CD4-positive, alpha-beta T cell treated with Interleukin-15 for 4 hours (primary cell): ENCODE data around the gene PNLIPRP3.

ENCODE experiments used
- DNase-seq: peaks from one replicate; pipeline ENCODE4 v3.0.0-alpha.2; 2020; ENCODE audit warnings: low spot score

The PNLIPRP3 gene

DNA sequence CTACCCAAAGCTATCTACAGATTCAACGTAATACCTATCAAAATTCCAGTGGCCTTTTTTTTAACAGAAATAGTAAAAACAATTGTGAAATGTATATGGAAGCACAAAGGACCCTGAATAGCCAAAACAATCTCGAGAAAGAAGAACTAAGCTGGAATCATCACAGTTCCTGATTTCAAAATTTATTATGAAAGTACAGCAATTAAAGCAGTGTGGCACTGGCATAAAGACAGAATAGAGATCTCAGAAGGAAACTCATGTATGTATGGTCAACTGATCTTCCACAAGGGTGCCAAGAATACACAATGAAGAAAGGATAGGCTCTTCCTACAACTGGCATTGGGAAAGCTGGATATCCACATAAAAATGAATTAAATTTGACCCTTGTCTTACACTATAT is 23.2 kb downstream of the PNLIPRP3 start:
- no peak for DNase-seq

DNA sequence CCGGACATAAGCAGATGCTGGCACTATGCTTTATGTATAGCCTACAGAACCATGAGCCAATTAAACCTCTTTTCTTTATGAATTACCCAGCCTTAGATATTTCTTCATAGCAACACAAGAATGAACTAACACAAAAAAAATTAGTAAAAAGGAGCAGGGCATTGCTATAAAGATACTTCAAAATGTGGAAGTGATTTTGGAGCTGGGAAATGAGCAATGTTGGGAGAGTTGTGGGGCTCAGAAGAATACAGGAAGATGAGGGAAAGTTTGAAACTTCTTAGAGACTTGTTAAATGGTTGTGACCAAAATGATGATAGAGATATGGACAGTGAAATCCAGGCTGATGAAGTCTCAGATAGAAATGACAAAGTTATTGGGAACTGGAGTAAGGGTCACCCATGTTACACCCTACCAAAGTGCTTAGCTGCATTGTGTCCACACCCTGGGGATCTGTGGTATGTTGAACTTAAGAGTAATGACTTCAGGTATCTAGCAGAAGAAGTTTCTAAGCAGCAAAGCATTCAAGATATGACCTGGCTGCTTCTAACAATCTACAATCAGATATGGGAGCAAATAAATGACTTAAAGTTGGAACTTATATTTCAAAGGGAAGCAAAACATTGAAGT is 24.2 kb downstream of the PNLIPRP3 start:
- no peak for DNase-seq

DNA sequence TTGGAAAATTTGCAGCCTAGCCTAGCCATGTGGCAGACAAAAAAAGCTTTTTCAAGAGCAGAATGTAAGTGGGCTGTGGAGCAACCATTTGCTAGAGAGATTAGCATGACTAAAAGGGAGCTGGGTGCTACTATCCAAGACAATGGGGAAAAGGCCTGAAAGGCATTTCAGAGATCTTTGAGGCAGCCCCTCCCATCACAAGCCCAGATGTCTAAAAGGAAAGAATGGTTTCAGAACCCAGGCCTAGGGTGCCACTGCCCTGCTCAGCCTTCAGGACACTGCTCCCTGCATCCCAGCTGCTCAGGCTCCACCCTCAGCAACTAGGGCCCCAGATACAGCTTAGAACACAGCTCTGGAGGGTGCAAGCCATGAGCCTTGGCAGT is 24.7 kb downstream of the PNLIPRP3 start:
- no peak for DNase-seq

DNA sequence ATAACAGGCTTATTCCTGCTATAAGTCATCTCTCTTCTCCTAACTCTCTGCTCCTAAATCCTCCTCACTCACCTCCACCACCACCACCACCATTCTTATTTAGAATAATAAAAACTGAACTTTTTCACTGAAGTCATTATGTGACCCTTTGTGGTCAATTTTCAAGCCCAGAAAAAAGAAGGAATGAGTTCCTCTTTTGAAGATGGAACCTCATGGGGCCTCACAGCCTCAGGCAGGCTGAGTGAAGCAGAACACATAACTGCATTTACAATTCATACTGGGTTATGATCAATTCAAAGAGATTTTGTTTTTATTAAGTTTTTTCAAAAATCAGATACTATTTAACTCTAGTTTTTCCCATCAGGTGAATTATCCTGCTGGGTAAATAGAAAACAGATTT is 29.8 kb downstream of the PNLIPRP3 start:
- no peak for DNase-seq

DNA sequence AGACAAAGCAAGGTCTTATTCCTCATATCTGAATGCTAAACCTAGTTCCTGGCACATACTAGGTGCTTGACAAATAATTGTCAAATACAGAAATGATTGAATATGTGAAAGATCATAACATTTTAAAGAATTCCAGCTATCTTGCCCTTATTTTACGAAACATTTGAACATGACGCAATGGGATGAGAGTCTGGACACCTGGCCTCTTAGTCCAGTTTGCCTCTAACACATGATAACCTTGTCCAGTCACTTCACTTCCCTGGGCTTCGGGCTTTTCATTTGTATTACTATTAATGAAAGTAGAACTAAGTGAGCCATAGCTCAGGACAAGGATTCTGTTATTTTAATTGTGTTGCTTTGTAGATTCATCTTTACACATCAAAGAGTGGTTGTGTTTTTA is 32.6 kb downstream of the PNLIPRP3 start:
- DNase-seq = no peak

DNA sequence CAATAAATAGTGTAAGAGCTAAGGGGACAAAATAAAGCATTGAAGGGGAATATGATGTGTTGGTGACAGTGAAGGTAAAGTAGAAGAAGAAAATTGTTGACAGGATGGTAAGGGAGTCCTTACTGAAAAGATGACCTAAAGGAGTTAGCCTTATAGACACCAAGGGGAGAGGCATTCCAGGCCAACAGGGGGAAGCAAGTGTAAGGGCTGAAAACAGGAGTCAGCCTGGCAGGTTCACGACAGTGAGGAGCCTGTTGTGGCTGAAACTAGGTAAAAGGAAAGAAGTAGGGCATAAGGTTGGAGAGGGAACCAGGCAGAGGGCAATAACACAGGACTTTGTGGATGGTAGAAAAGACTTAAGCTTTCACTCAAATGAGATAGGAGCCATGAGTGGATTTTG is 34.0 kb downstream of the PNLIPRP3 start:
- no peak for DNase-seq

DNA sequence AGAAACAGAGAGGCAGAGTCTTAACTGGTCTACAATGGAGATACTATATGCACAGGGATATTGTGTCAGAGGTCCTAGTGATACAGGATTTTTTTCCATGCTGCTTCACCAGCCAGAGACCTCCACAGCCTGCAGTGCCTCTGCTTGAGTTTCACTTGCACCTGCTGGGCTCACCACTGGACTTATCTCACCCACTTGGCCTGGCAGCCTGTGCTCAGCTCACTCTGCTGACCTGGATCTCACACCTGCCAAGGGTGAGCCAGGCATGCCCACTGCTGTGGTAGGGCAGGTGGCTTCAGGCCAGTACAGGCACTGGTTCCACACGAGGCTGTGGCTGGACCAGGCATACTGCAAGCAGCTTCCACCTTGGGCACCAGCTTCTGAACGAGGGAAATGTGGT is 36.6 kb downstream of the PNLIPRP3 start:
- no peak for DNase-seq

DNA sequence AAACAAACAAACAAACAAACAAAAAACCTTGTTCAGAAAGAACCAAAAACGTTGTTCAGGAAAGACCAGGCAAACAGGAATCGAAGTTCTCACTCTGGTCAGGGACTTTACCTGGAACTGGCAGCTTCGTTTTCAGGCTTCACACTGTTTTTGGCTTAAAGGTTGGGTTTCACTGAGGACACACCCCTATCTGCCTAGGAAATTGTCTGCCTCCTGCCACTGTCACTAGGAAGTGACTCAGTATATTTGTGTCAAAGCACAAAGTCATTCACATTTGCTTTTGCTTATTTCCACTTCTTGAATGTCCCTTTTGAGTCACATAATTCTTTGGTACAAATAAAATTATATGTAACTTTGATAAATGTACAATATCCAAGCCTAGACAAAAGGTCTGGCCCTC is 37.9 kb downstream of the PNLIPRP3 start:
- DNase-seq = no peak

DNA sequence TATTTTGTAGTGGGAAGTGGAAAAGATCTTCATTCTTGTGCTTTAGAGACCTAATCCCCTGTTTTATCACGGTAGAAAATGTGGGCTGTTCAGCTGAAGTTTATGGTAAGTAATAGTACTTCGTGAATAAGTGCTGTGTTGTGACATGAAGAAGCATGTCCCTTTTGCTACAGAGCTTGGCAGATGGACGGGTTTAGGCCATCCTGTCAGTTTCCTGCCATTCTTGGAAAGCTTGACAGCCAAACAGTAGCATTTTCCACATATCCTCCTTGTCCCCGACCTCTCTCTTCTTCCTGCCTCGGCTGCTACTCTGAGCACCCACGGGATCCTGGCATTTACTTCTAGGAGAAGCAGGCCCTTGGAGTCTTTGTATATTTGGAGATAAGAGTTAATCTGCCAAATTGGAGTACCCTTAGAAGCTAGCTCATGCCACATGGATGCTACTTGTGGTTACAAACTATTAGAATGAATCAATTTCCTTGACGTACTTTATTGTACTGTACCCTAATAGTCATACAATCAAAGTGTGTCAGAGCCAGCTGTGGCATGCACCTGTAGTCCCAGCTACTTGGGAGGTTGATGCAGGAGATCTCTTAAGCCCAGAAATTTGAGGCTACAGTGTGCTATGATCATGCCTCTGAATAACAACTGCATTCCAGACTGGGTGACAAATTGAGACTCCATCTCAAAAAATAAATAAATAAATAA is 39.2 kb downstream of the PNLIPRP3 start:
- no peak for DNase-seq

DNA sequence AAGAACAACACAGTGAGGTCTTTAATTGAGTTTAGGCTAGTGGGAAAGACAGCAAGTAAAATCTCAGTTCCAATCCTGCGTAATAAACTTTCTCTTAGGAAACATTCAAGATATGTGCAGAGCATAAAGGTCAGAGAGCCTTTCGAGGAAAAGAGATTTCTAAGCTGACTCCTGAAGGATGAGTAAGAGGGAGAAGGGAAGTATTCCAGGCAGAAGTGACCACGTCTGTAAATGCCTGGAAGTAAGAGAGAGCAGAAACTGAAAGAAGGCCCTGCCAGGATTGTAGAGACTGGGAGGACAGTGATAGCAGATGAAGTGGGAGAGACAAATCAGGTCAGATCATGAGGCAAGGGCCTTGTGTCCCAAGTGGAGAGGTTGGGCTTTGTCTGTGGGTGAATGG is 41.8 kb downstream of the PNLIPRP3 start:
- DNase-seq = no peak

DNA sequence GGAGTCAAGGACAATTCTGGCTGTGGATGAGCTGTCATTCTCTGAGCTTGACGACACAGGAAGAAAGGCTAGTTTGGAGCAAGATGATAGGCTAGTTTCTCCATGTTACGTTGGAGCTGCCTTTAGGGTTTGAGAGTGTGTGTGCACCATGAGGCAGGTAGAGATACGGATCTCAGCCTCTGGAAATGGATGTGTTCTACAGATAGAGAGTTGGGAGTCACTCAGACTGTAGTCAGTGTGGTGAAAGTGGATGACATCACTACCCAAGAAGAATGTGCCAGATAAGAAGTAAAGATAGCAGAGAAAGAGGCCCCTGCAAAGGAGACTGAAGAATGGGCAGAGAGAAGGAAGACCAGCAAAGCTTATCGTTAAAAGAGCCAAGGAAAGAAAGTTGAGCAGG is 42.4 kb downstream of the PNLIPRP3 start:
- DNase-seq = no peak

DNA sequence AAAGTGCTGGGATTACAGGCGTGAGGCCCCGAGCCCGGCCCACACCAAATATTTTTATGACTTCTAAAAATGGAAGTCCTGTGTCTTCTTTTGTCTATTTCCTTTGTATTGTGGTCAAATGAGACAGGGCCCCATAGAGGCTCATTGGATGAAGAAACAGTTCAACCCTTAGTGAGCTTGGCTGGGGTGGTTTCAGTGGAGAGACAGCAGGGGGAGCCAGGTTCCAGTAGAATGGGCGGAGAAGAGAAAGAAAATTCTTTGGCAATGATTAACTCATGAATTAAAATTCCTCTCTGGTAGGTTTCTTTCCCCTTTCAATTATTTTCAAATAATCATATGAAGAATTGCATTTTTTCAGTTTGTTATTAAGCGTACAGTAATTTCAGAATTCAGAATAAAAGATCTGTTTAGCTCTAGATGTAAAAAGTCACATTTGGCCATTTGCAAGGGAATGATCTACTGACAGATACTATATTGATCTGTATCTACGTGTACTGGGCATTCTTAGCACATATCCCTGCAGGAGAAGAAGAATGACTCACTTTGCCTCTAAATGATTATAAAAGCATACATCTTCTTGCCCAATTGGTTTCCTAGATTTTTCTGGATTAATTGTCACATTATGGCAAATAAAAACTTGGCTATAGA is 43.2 kb downstream of the PNLIPRP3 start:
- no peak for DNase-seq

DNA sequence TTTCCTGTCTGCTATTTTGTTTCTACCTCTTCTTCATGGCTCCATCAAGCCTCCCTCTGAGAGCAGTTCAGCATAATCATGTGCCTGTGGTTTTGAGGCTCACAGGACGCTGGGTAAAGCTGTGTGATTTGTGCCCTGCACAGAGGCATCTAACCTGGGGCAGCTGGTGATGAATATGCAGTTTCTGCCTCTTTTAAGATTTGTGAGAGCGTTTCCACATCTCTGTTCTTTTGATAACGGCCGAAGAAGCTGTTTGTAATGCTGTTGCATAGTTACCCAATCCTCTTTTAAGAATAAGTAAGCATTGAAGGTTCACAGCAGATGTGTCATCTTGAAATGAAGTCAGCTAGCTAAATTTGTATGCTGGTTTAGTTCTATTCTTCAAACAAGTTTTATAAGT is 45.2 kb downstream of the PNLIPRP3 start:
- DNase-seq = no peak

DNA sequence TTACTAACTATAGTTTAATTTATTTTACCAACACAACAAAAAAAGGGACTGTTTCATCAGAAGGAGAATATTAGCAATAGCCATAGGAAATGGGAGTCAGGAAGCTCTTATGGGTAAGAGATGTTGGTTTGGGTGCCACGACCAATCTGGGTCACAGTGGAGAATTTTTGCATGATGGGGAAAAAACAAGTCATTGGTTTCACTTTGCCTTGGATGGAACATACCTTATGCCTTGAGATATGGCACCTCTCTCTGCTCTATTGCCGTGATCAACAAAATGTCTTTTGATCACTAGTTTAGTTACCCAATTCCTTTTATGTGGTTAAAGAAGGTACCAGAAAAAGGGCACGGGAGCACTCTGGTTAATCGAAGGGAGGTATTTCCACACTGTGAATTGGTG is 48.2 kb downstream of the PNLIPRP3 start:
- DNase-seq = no peak

DNA sequence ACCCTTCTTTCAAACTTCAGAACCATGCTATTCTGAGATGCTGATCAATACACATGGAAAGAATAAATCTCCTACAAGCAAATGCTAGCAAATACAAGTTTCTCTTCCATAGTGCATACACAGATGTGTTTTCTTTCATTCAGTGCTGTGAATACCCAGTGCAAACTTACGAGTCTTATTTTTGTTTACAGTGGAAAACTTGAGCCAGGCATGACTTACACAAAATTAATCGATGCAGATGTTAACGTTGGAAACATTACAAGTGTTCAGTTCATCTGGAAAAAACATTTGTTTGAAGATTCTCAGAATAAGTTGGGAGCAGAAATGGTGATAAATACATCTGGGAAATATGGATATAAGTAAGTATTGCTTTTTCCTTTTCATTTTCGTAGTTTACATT is 48.8 kb downstream of the PNLIPRP3 start:
- no peak for DNase-seq

DNA sequence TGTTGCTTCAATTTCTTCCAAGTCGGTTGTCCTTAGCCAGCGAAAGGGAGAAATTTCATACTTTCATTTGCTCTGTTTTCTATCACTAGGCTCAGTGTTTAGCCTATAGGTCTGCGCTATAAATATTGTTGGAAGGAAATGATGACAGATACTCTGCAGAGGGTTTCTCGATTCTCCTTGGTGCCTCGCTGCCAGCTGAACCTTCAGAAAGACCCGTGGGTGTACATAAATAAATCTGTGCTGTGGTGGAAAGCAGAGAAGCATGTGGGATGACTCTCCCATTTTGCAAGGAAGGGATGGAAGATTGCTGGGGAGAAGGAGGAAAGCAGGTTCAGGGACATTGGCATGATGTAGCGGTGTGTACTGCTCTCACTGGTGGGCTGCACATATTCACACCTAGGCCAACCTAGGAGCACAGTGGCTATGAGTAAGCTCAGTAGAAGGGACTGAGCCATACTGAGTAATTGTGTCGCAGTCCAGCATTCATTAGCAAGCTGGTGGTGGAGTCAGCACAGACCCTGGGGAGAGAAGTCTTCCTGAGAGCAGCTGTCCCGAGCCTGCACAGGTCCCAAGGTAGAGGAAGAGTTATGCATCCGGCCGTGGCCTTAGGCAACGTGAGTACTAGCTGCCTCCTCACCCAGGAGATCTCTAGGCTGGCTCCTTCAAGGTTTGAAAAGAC is 50.5 kb downstream of the PNLIPRP3 start:
- DNase-seq = no peak

DNA sequence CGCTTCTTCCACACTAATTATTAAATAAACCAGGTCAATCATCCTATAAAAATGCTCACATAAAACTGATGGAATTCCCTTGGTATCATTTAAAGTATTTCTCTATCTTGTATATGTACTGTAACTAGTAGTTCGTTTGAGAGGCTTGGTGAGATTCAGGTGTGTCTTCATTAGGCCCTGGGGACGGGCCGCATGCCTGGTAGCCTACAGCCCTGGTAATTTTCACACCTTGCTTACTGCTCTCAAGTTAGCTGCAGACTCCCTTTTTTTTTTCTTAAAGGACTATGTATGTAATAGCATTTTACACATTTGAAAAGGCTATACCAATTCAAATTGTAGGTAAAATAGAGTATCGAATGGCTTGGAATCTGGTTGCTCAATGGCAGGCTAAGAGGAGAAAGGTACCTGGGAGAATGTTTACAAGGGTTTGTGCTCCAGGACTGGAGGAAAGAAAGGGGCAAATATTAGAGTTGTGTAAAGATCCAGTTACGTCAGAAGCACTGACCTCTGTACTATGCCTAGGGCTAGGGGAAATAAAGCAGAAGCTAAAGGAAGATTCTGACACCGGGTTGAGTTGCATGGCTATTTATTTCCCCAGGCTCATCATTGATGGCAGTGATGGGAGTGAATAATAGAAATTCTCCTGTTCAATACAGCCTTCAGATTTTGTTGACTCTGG is 59.3 kb downstream of the PNLIPRP3 start:
- no peak for DNase-seq

DNA sequence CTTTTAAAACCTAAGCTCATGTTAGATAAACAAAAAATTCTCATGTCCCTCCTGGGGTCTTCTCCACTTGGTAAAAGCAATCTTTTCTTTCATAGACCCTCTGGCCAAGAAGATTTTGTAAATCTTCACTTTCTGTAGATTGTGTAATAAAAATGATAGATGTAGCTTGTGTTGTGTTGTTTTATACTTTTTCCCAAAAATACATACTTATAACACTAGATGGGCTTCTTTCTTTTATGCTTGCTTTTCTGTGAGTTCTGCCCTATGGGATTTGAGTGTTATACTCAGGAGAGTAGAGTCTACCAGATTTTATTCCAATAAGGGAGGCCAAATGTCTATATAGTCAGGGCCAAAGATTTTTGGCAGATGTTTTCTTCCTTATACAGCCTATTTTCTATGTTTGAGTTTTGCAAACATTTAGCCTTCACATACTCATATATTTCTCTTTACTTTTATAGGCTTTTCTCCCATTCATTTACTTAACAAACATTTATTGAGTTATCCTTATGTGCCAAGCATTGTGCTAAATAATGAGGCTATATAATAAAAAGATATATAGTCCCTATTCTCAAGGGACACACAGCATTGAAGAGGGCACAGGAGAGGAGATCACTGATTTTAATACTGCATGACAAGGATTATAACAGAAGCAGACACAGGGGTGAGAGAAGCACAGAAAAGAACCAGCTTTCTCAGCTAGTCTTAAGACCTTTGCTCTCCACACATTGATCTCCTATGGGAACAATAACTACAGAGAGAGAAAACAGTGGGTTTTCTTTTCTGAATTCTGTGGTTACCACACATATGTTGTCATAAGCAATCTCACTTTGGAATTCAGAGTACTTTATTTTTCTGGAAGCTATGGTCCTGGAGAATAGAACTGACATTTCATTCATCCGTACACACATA is 60.1 kb downstream of the PNLIPRP3 start:
- DNase-seq = no peak

DNA sequence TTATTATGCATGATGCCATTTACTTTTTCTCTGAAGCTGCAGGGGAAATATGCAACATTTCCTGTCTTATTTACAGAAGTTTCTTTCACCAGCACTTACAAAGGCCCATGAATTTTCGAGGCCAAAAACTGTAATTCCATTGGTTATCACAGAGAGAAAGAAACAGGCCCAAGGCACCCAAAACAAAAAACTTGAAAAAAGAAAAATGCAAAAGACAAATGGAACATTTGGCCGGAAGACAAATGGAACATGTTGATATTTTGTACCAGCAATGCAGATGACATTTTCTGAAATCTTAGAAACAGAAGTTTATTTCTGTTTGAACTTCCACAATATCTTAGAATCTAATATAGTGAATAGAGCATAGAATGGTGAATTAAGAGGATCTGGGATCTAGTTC is 61.8 kb downstream of the PNLIPRP3 start:
- DNase-seq = no peak

DNA sequence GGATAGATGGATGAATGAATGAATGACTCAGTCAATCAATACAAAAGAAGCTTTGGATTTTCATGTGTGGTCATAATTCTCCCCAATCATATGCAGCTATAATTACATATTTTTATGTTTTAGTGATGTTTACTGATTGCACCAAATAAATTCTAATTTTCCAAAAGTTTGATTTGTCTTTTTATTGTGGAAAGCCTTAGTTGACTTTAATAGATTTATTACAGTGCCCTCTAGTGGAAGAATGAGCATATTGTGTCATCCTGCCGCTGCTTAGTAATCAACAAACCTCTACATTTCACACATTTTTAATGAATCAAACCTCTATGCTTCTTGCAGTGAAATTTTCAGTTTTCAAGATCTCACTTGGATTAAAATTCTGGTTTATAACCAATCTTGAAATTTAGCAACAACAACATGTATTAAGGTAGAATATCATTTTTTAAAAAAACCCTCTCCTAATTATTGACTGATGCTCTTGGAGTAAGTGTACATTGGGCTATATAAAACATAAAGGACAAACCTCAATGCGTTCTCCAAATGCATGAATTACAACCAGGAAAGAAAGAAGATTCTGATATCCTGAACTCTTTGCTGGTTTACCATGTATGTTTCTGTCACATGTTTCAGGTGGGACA is 62.5 kb downstream of the PNLIPRP3 start:
- DNase-seq = no peak

DNA sequence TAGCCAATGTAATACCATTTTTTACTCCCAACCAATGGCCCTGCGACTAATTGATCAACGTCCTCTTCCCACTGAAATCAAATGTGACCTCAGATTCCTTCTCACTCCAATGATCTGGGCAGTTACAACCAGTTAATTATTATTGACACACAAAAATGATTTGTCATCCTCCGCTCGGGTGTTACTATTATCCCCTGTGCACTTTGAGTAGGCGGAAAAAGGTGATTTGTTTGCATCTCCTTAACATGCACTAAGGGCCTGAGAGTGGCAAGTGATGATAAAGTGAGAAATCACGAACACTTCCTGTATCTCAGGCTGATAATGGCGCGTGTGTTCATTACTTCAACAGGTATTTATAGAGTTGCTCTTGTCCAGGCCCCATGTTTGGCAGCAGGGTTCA is 77.1 kb downstream of the PNLIPRP3 start:
- no peak for DNase-seq
